ENCODE measurements around the gene CYGB. TPM values are rescaled to one million over a fixed set of nuclear protein-coding genes. Genes with fewer than 3 reads are reported as not detected.

The CYGB gene
- total RNA-seq, 1 experiment from 2014 or later, result 0.56 TPM

GRCh38 chr17:76501018-76501826, 36.3 kb downstream of the CYGB start, which contains the start of gene RHBDF2:
RHBDF2 (minus strand) TSS chr17:76501423; CDS start chr17:76481524, 19,899 bp downstream.
- no peak for TF ChIP-seq EZH2 (IDR thresholded peaks at IDR 0.05; ENCODE audit: borderline replicate concordance, low read depth, low read length, poor library complexity, severe bottlenecking)
- TF ChIP-seq CTCF (conservative IDR thresholded peaks at IDR 0.05; ENCODE audit: low read depth, low read length), result no peak
- ChIA-PET CTCF (no interaction called here), POLR2A (ENCODE audit: low non-redundant PET) (no interaction called here)
- peaks cover 46% of the 10 kb centered on the region for H3K4me1 ChIP-seq (ENCODE audit: insufficient read depth, low read length, poor library complexity, severe bottlenecking)
- DNase-seq (ENCODE audit: low spot score), result peak; percentile 83
- H3K27ac ChIP-seq (ENCODE audit: low read depth, low read length, poor library complexity, severe bottlenecking), result peak within 1 kb of the TSS; percentile 47
- BruUV-seq (replicated peaks), result no TSS peak
- H3K9me3 ChIP-seq (ENCODE audit: low read depth, low read length, poor library complexity, severe bottlenecking), result no peaks in the 10 kb centered on the region
- H3K36me3 ChIP-seq (ENCODE audit: insufficient read depth, low read length, poor library complexity, severe bottlenecking), result no peaks in the 10 kb centered on the region
- peak within 1 kb of the TSS; percentile 69 for H3K4me3 ChIP-seq (ENCODE audit: low read depth, low read length, poor library complexity, severe bottlenecking)
- intact Hi-C loops (cut with micrococcal nuclease; ENCODE audit: unreplicated experiment), result loop anchor here (5.0 kb wide), 1 partner anchor 199 kb away; no protein-coding TSS in a partner anchor
- no peaks in the 10 kb centered on the region for H3K27me3 ChIP-seq (replicated peaks; ENCODE audit: insufficient read depth, low read depth, low read length, poor library complexity)

GRCh38 chr17:76500747-76501017, 36.8 kb downstream of the CYGB start:
- ChIA-PET CTCF (no interaction called here), POLR2A (ENCODE audit: low non-redundant PET) (no interaction called here)
- Histone ChIP-seq H3K9me3 (ENCODE audit: low read depth, low read length, poor library complexity, severe bottlenecking) (no peaks in the 10 kb centered on the region), H3K27me3 (replicated peaks; ENCODE audit: insufficient read depth, low read depth, low read length, poor library complexity) (no peaks in the 10 kb centered on the region), H3K4me3 (ENCODE audit: low read depth, low read length, poor library complexity, severe bottlenecking) (peak overlapping the region; percentile 69), H3K4me1 (ENCODE audit: insufficient read depth, low read length, poor library complexity, severe bottlenecking) (peaks cover 51% of the 10 kb centered on the region), H3K27ac (ENCODE audit: low read depth, low read length, poor library complexity, severe bottlenecking) (peak overlapping the region; percentile 44), H3K36me3 (ENCODE audit: insufficient read depth, low read length, poor library complexity, severe bottlenecking) (no peaks in the 10 kb centered on the region)
- intact Hi-C loops (cut with micrococcal nuclease; ENCODE audit: unreplicated experiment), result loop anchor here (5.0 kb wide), 1 partner anchor 198 kb away; no protein-coding TSS in a partner anchor
- DNase-seq (ENCODE audit: low spot score), result no peak
- BruUV-seq (replicated peaks), result no TSS peak
- TF ChIP-seq EZH2 (IDR thresholded peaks at IDR 0.05; ENCODE audit: borderline replicate concordance, low read depth, low read length, poor library complexity, severe bottlenecking), result no peak
- no peak for TF ChIP-seq CTCF (conservative IDR thresholded peaks at IDR 0.05; ENCODE audit: low read depth, low read length)

GRCh38 chr17:76500074-76500746, 37.3 kb downstream of the CYGB start:
- DNase-seq (ENCODE audit: low spot score), result no peak
- ChIA-PET CTCF (interaction anchor here (0.5 kb wide), 1 partner anchor 35 kb away, joined by 7 read pairs; no protein-coding TSS in a partner anchor), POLR2A (ENCODE audit: low non-redundant PET) (interaction anchor here (0.8 kb wide), 1 partner anchor 19 kb away, joined by 3 read pairs; no protein-coding TSS in a partner anchor)
- Histone ChIP-seq H3K4me3 (ENCODE audit: low read depth, low read length, poor library complexity, severe bottlenecking) (peak overlapping the region; percentile 69), H3K27me3 (replicated peaks; ENCODE audit: insufficient read depth, low read depth, low read length, poor library complexity) (no peaks in the 10 kb centered on the region), H3K27ac (ENCODE audit: low read depth, low read length, poor library complexity, severe bottlenecking) (no peak overlapping the region), H3K36me3 (ENCODE audit: insufficient read depth, low read length, poor library complexity, severe bottlenecking) (no peaks in the 10 kb centered on the region), H3K9me3 (ENCODE audit: low read depth, low read length, poor library complexity, severe bottlenecking) (no peaks in the 10 kb centered on the region), H3K4me1 (ENCODE audit: insufficient read depth, low read length, poor library complexity, severe bottlenecking) (peaks cover 52% of the 10 kb centered on the region)
- BruUV-seq (replicated peaks), result no TSS peak
- intact Hi-C loops (cut with micrococcal nuclease; ENCODE audit: unreplicated experiment), result loop anchor here (5.0 kb wide), 1 partner anchor 198 kb away; no protein-coding TSS in a partner anchor
- no peak for TF ChIP-seq EZH2 (IDR thresholded peaks at IDR 0.05; ENCODE audit: borderline replicate concordance, low read depth, low read length, poor library complexity, severe bottlenecking)
- TF ChIP-seq CTCF (conservative IDR thresholded peaks at IDR 0.05; ENCODE audit: low read depth, low read length), result no peak

Data from A673 (cell line).